Esophagus muscularis mucosa (tissue), 4 donors: Measurements from ENCODE around the gene LUZP1.

ENCODE experiments used
- CTCF ChIP-seq, 3 experiments: fragments of 200-600 bp in 2 of 3; fragments of 450-650 bp in 1 of 3; sonication (generic) in 2 of 3; IDR thresholded peaks; one replicate each; pipeline ENCODE4 v1.5.1; 2017 to 2019; ENCODE audit warnings: antibody characterized with exemption in 3 of 3, mild to moderate bottlenecking in 2 of 3, moderate library complexity in 1 of 3
- EP300 ChIP-seq: sonication (generic); formaldehyde crosslinking; IDR thresholded peaks from one replicate; pipeline ENCODE4 v1.6.1; 2017; ENCODE audit warnings: antibody characterized with exemption
- POLR2A ChIP-seq: fragments of 450-650 bp; IDR thresholded peaks from one replicate; pipeline ENCODE4 v1.6.1; 2017; ENCODE audit warnings: antibody characterized with exemption, moderate library complexity, mild to moderate bottlenecking, low read depth
- POLR2AphosphoS5 ChIP-seq, 2 donors: sonication (generic); formaldehyde crosslinking; IDR thresholded peaks; one replicate each; pipeline ENCODE4 v1.6.1; 2017; ENCODE audit warnings: antibody characterized with exemption in 2 of 2

GRCh38 chr1:23200883-23201282 is 32.2 kb upstream of the LUZP1 start:
- TF ChIP-seq POLR2AphosphoS5 (IDR thresholded peaks at IDR 0.05) (no peak), CTCF (IDR thresholded peaks at IDR 0.05) (no peak), EP300 (no peak), POLR2A (no peak)
